NT2/D1 (cell line): ENCODE results near the gene GALNT18.

Experiments used
- DNase-seq: peaks from one replicate; pipeline ENCODE4 v3.0.0-alpha.2; 2011; ENCODE audit warnings: low read depth, low spot score
- H3K27me3 ChIP-seq: 2 replicates; pipeline ENCODE4 v1.6.0; 2011; ENCODE audit warnings: mild to moderate bottlenecking; ENCODE audit not compliant: insufficient read length, insufficient read depth
- H3K36me3 ChIP-seq: 2 replicates; pipeline ENCODE4 v1.6.1; 2011; ENCODE audit warnings: mild to moderate bottlenecking, low read length, mixed read lengths; ENCODE audit not compliant: insufficient read depth, insufficient read length
- H3K4me1 ChIP-seq: 2 replicates; pipeline ENCODE4 v1.5.1; 2011; ENCODE audit not compliant: insufficient read depth, insufficient read length
- H3K4me3 ChIP-seq: 2 replicates; pipeline ENCODE4 v1.5.1; 2011; ENCODE audit warnings: low read depth; ENCODE audit not compliant: insufficient read length
- H3K9ac ChIP-seq: 2 replicates; pipeline ENCODE4 v1.6.0; 2011; ENCODE audit warnings: low read depth; ENCODE audit not compliant: insufficient read length
- H3K9me3 ChIP-seq: 2 replicates; pipeline ENCODE4 v1.5.1; 2011; ENCODE audit warnings: mild to moderate bottlenecking, low read length; ENCODE audit not compliant: insufficient read depth
- SUZ12 ChIP-seq: IDR thresholded peaks from 2 replicates; pipeline ENCODE4 v1.6.1; 2011; ENCODE audit not compliant: insufficient read length, insufficient read depth; ENCODE audit errors: extremely low read depth
- YY1 ChIP-seq: IDR thresholded peaks from 2 replicates; pipeline ENCODE4 v1.6.1; 2011; ENCODE audit not compliant: insufficient read length, insufficient read depth
- ZNF274 ChIP-seq: IDR thresholded peaks from 2 replicates; pipeline ENCODE4 v1.6.1; 2011; ENCODE audit warnings: mild to moderate bottlenecking, low read depth, low read length

The GALNT18 gene

GRCh38 chr11:11334607-11335006 lies 287.2 kb downstream of the GALNT18 start:
- Histone ChIP-seq H3K4me1 (no peaks in the 10 kb centered on the region), H3K9me3 (no peaks in the 10 kb centered on the region), H3K9ac (no peak overlapping the region), H3K36me3 (no peaks in the 10 kb centered on the region), H3K27me3 (no peaks in the 10 kb centered on the region), H3K4me3 (no peak overlapping the region)
- no peak for DNase-seq
- no peak for TF ChIP-seq ZNF274
- no peak for TF ChIP-seq YY1
- no peak for TF ChIP-seq SUZ12

GRCh38 chr11:11332141-11332710 lies 289.6 kb downstream of the GALNT18 start:
- Histone ChIP-seq H3K4me3 (no peak overlapping the region), H3K9ac (no peak overlapping the region), H3K9me3 (no peaks in the 10 kb centered on the region), H3K4me1 (no peaks in the 10 kb centered on the region), H3K36me3 (no peaks in the 10 kb centered on the region), H3K27me3 (no peaks in the 10 kb centered on the region)
- DNase-seq = no peak
- TF ChIP-seq SUZ12 (no peak), ZNF274 (no peak), YY1 (no peak)

- DNase-seq = no peak
- Histone ChIP-seq H3K27me3 (no peaks in the 10 kb centered on the region), H3K9ac (no peak overlapping the region), H3K9me3 (no peaks in the 10 kb centered on the region), H3K4me3 (no peak overlapping the region), H3K36me3 (no peaks in the 10 kb centered on the region), H3K4me1 (no peaks in the 10 kb centered on the region)
- no peak for TF ChIP-seq YY1
- no peak for TF ChIP-seq SUZ12
- TF ChIP-seq ZNF274 = no peak
Measured at GRCh38 chr11:11329062-11329806, 292.6 kb downstream of the GALNT18 start.

GRCh38 chr11:11324090-11324489 lies 297.7 kb downstream of the GALNT18 start:
- TF ChIP-seq YY1 (no peak), SUZ12 (no peak), ZNF274 (no peak)
- Histone ChIP-seq H3K4me3 (no peak overlapping the region), H3K27me3 (no peaks in the 10 kb centered on the region), H3K9me3 (no peaks in the 10 kb centered on the region), H3K36me3 (no peaks in the 10 kb centered on the region), H3K9ac (no peak overlapping the region), H3K4me1 (no peaks in the 10 kb centered on the region)
- DNase-seq = no peak

- no peaks in the 10 kb centered on the region for H3K27me3 ChIP-seq
- no peaks in the 10 kb centered on the region for H3K36me3 ChIP-seq
- no peak overlapping the region for H3K9ac ChIP-seq
- DNase-seq = no peak
- TF ChIP-seq ZNF274 (no peak), YY1 (no peak), SUZ12 (no peak)
- H3K9me3 ChIP-seq = no peaks in the 10 kb centered on the region
- H3K4me3 ChIP-seq = no peak overlapping the region
- H3K4me1 ChIP-seq = no peaks in the 10 kb centered on the region
Measured at GRCh38 chr11:11322101-11322500, 299.7 kb downstream of the GALNT18 start.

GRCh38 chr11:11320825-11321224 lies 301.0 kb downstream of the GALNT18 start:
- no peaks in the 10 kb centered on the region for H3K9me3 ChIP-seq
- H3K36me3 ChIP-seq = no peaks in the 10 kb centered on the region
- TF ChIP-seq ZNF274 (no peak), SUZ12 (no peak), YY1 (no peak)
- H3K4me3 ChIP-seq = no peak overlapping the region
- no peak overlapping the region for H3K9ac ChIP-seq
- H3K27me3 ChIP-seq = no peaks in the 10 kb centered on the region
- H3K4me1 ChIP-seq = no peaks in the 10 kb centered on the region
- DNase-seq = no peak

GRCh38 chr11:11318961-11319360 lies 302.8 kb downstream of the GALNT18 start:
- no peaks in the 10 kb centered on the region for H3K9me3 ChIP-seq
- no peak overlapping the region for H3K9ac ChIP-seq
- no peaks in the 10 kb centered on the region for H3K4me1 ChIP-seq
- DNase-seq = no peak
- H3K4me3 ChIP-seq = no peak overlapping the region
- H3K27me3 ChIP-seq = no peaks in the 10 kb centered on the region
- TF ChIP-seq SUZ12 (no peak), ZNF274 (no peak), YY1 (no peak)
- H3K36me3 ChIP-seq = no peaks in the 10 kb centered on the region
